LNCaP clone FGC (cell line): ENCODE measurements around the gene COL15A1.

ENCODE experiments used
- DNase-seq: peaks from one replicate; pipeline ENCODE4 v3.0.0-alpha.2; 2011; ENCODE audit warnings: low read depth
- H3K4me3 ChIP-seq: 2 replicates; pipeline ENCODE4 v1.5.1; 2011; ENCODE audit warnings: mild to moderate bottlenecking, low read depth, low read length, control low read depth
- TF ChIP-seq, protein P1 (sequence below): IDR thresholded peaks from 2 replicates; pipeline ENCODE4 v1.5.1; 2012; ENCODE audit warnings: mild to moderate bottlenecking; ENCODE audit not compliant: control insufficient read depth, insufficient read depth; ENCODE audit errors: extremely low read depth

COL15A1 gene

DNA sequence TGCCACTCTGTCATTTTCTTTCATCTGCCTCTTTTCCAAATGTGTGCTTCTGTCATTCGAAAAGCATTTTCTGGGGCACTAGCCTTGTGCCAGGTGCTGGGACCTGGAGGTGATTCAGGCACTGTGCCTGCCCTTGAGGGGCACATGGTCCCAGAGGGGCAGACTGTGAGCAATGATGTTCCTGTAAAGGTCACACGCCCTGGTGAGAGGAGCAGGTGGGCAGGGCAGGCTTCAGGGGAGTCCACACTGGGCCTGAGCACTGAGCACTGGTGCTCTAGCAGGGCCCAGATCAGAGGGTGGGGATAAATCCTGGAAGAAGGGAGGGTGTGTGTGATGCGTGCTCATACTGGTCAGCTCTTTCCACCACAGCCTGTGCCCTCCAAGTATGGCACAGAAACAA is 77.8 kb downstream of the COL15A1 start:
- DNase-seq: no peak
- TF ChIP-seq, protein P1, sequence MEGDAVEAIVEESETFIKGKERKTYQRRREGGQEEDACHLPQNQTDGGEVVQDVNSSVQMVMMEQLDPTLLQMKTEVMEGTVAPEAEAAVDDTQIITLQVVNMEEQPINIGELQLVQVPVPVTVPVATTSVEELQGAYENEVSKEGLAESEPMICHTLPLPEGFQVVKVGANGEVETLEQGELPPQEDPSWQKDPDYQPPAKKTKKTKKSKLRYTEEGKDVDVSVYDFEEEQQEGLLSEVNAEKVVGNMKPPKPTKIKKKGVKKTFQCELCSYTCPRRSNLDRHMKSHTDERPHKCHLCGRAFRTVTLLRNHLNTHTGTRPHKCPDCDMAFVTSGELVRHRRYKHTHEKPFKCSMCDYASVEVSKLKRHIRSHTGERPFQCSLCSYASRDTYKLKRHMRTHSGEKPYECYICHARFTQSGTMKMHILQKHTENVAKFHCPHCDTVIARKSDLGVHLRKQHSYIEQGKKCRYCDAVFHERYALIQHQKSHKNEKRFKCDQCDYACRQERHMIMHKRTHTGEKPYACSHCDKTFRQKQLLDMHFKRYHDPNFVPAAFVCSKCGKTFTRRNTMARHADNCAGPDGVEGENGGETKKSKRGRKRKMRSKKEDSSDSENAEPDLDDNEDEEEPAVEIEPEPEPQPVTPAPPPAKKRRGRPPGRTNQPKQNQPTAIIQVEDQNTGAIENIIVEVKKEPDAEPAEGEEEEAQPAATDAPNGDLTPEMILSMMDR: no peak
- no peak overlapping the region for H3K4me3 ChIP-seq

DNA sequence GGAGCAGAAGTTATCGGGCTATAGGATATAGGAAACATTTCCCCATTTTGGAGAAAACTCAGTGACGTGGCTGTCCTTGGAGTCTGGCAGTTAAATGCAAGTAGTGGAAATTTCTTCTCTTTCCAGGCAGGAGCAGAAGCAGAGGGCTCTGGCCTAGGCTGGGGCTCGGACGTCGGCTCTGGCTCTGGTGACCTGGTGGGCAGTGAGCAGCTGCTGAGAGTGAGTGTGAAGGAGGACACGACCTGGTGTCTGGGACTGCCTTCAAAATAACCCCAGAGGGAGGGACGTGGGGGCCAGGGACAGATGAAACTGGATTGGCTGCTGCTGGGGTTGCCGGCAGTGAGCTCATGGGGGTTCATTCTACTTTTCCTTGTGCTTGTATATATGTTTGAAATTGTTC is 79.5 kb downstream of the COL15A1 start:
- no peak overlapping the region for H3K4me3 ChIP-seq
- TF ChIP-seq, protein P1: no peak
- no peak for DNase-seq

DNA sequence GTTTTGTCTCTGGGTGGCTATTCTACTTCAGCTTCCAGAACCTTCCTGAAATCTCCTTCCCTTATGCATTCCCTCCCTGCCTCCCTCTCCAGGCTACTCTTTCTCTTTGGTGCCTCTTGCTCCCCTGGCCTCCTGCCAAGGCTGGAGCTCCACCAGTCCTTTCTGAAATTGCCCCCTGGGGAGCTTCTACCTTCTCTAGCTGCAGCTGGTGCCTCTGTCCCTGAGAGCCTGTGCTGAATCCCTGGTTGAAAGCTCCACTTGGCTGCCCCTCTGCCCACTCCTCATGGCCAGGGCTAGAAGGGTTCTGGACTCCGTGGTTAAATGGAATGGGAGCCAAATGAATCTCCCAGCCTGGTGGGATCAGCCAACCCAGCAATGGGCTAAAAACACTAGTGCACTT is 80.1 kb downstream of the COL15A1 start:
- no peak for DNase-seq
- no peak overlapping the region for H3K4me3 ChIP-seq
- TF ChIP-seq, protein P1: no peak

DNA sequence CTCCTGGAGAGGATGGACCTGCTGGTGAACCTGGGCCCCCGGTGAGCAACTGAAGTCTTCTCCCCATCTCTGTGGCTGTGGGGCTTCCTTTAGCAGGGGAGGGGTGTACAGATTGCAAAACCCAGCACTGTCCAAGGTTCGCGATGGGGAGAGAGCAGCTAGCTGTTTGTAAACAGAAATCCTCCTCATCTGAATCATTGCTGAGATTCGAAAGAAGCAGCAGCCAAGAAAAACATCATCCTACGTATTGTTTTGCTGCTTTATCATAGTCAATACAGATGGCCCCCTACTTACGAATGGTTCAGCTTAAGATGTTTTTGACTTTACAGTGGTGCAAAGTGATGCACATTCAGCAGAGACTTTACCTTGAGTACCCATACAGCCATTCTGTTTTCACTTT is 81.3 kb downstream of the COL15A1 start:
- DNase-seq: no peak
- H3K4me3 ChIP-seq: no peak overlapping the region
- TF ChIP-seq, protein P1: no peak

DNA sequence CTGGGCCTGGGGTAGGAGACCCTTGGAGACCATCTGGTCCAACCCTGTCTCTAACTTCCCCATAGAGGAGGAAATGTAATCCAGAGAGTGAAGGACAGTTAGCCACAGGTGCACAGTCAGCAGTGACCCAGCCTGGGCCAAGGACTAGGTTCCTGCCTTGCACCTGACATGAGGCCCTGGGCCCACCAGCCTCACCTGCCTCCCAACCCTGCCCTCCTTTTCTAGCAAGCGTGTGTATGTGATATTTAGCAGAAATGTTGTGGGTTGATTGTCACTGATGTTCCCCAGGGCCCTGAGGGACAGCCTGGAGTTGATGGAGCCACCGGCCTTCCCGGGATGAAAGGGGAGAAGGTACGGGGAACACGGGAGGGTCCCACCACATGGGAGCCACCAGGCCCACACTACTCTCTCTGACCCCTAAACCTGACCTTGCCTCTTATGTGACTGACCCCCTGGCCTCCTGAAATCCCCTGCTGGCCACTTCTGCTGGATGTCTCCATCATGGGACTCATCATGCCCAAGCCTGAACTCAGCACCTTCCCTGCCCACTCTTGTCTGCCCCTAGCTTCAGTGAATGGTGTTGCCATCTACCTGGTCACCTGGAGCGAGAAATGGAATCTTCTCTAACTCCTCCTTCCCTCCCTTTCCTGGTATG is 82.0 kb downstream of the COL15A1 start:
- H3K4me3 ChIP-seq: no peak overlapping the region
- no peak for DNase-seq
- TF ChIP-seq, protein P1: no peak

DNA sequence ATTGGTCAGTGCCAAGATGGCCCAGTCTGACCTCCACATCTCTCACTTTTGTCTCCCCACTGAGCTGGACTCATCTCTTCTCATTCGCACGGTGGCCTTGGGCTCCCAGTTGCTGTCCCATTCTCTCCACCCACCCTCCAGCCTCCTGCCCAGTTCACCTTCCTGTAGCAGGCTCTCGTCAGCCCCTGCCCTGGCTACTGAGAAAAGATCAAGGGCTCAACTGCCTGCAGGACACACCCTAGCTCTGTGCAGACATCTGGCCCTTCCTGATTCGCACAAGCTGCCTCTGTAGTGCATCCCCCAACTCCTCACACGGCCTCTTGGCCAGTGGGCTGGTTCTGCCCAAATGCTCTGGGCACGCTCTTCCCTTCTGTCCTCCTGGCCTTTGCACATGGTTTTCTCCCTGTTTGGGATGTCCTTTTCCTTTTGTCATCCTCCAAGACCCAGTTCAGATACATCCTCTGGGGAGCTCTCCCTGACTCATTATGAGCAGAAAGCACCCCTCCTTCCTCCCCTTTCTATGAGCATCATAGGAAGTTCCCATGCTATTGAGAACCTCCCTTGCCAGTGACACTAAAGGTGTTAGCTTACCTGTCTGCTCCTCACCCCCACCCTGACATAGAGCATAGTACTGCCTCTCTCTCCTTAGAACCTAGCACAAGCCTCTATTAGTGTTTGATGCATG is 82.7 kb downstream of the COL15A1 start:
- no peak for DNase-seq
- H3K4me3 ChIP-seq: no peak overlapping the region
- TF ChIP-seq, protein P1: no peak

DNA sequence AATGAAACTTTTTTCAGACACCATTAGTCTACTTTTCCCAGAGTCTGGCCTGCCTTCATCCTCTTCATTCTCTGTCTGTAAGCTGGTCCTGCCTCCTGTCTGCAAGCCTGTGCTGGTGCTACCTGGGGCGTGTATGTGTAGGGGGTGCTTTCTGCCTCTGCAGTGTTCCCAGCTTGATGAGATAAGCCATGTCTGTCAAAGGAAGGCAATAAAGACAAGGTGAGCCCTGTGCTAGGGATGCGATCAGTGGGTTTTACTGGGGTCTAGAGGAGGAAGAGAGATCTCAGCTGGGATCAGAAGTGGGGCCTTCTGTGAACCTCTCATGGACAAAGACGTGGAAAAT is 83.2 kb downstream of the COL15A1 start:
- no peak for DNase-seq
- TF ChIP-seq, protein P1: no peak
- H3K4me3 ChIP-seq: no peak overlapping the region
